HTR-8/SVneo (cell line): ENCODE results near the gene MIGA2.
A peak's percentile ranks its signal among the peaks of the same experiment; 100 is the strongest.
"Not testable (repeated sequence)": the region's sequence is repeated elsewhere in the genome, so short reads cannot be mapped to it uniquely, and the experiment has no call there.

Source experiments
- DNase-seq: peaks from one replicate; pipeline ENCODE4 v3.0.0; 2011; ENCODE audit warnings: low spot score, mixed read lengths; ENCODE audit not compliant: insufficient read length
- FAIRE-seq: peaks from 2 replicates; lab custom pipeline; 2011; peaks lifted over from hg19 to GRCh38; lab: Jason Lieb, UNC

The MIGA2 gene

GRCh38 chr9:129110740-129111527, 74.5 kb downstream of the MIGA2 start, which contains the start of the genes CRAT and PTPA:
Gene CRAT, minus strand, starts transcription at chr9:129110793. Its CDS starts 284 bp downstream, at chr9:129110509.
Gene PTPA, plus strand, starts transcription at chr9:129111415. Its CDS starts 186 bp downstream, at chr9:129111601.
- DNase-seq: peak; percentile 93
- no peak for FAIRE-seq

- peak; percentile 36 for DNase-seq
- no peak for FAIRE-seq
Measured at GRCh38 chr9:129111528-129112151, 75.2 kb downstream of the MIGA2 start.

- DNase-seq, FAIRE-seq: not testable (repeated sequence)
Measured at GRCh38 chr9:129112526-129112925, 76.1 kb downstream of the MIGA2 start.

GRCh38 chr9:129113645-129114304, 77.3 kb downstream of the MIGA2 start:
- no peak for DNase-seq

GRCh38 chr9:129118799-129119198, 82.4 kb downstream of the MIGA2 start:
- FAIRE-seq (no peak), DNase-seq (no peak)

More at GRCh38 chr9:129113645-129114304, 77.3 kb downstream of the MIGA2 start:
- no peak for FAIRE-seq

GRCh38 chr9:129121483-129121882, 85.1 kb downstream of the MIGA2 start:
- FAIRE-seq (no peak), DNase-seq (no peak)
